DND-41 (cell line): ENCODE data around the gene RBP2.

ENCODE experiments used
- CTCF ChIP-seq: IDR thresholded peaks from 2 replicates; pipeline ENCODE4 v1.5.1; 2012; ENCODE audit warnings: borderline replicate concordance, low read length, moderate library complexity, mild to moderate bottlenecking; ENCODE audit not compliant: poor library complexity, severe bottlenecking; ENCODE audit errors: extremely low read depth
- EZH2 ChIP-seq: IDR thresholded peaks from 3 replicates; pipeline ENCODE4 v1.6.1; 2012; ENCODE audit warnings: borderline replicate concordance, low read depth, mild to moderate bottlenecking, moderate library complexity, low read length, inconsistent platforms; ENCODE audit not compliant: severe bottlenecking

- peak; percentile 37 for TF ChIP-seq CTCF
- no peak for TF ChIP-seq EZH2
Measured at GRCh38 chr3:139519998-139520737, 43.9 kb upstream of the RBP2 start.
